NCI-H2196 (cell line): ENCODE results near the gene NUMA1.

Source experiments
- DNase-seq: peaks from one replicate; lab custom pipeline; 2025; ENCODE audit not compliant: unreplicated experiment; lab: John Stamatoyannopoulos, UW

The NUMA1 gene

GRCh38 chr11:72024069-72024754 is 56.1 kb downstream of the NUMA1 start:
- DNase-seq: no peak

GRCh38 chr11:72023335-72023734 is 57.0 kb downstream of the NUMA1 start:
- no peak for DNase-seq

GRCh38 chr11:72018171-72018570 is 62.2 kb downstream of the NUMA1 start:
- DNase-seq: no peak

GRCh38 chr11:72015511-72016061 is 64.8 kb downstream of the NUMA1 start:
- DNase-seq: no peak

- DNase-seq: no peak
These were observed 65.5 kb downstream of the NUMA1 start for GRCh38 chr11:72014761-72015320.

GRCh38 chr11:72013765-72014711 is 66.3 kb downstream of the NUMA1 start:
- no peak for DNase-seq

GRCh38 chr11:72012897-72013721 is 67.2 kb downstream of the NUMA1 start:
- DNase-seq: no peak

- DNase-seq: no peak
These were observed 68.2 kb downstream of the NUMA1 start for GRCh38 chr11:72012091-72012630.

- no peak for DNase-seq
These were observed 69.7 kb downstream of the NUMA1 start for GRCh38 chr11:72010529-72011233.

GRCh38 chr11:72009156-72009555 is 71.2 kb downstream of the NUMA1 start:
- no peak for DNase-seq

- DNase-seq: no peak
These were observed 71.6 kb downstream of the NUMA1 start for GRCh38 chr11:72008728-72009127.

GRCh38 chr11:72007587-72007986 is 72.8 kb downstream of the NUMA1 start:
- DNase-seq: no peak

- DNase-seq: no peak
These were observed 73.3 kb downstream of the NUMA1 start for GRCh38 chr11:72007089-72007476.

GRCh38 chr11:72006309-72007088 is 73.8 kb downstream of the NUMA1 start:
- DNase-seq: no peak

GRCh38 chr11:72005347-72006260 is 74.7 kb downstream of the NUMA1 start:
- DNase-seq: peak; percentile 45

- DNase-seq: peak; percentile 38
These were observed 75.6 kb downstream of the NUMA1 start for GRCh38 chr11:72004515-72005346.

- DNase-seq: no peak
These were observed 76.6 kb downstream of the NUMA1 start for GRCh38 chr11:72003776-72004171.
